HG02623 (cell line): ENCODE measurements around the gene HTRA2.
A peak's percentile ranks its signal among the peaks of the same experiment; 100 is the strongest.
"Not testable (repeated sequence)": the region's sequence is repeated elsewhere in the genome, so short reads cannot be mapped to it uniquely, and the experiment has no call there.

Experiments used
- ATAC-seq: cut with Tn5 transposase; IDR thresholded peaks from one replicate; pipeline ENCODE4 v1.9.1; 2021; ENCODE audit warnings: moderate library complexity; ENCODE audit not compliant: unreplicated experiment

HTRA2 gene

DNA sequence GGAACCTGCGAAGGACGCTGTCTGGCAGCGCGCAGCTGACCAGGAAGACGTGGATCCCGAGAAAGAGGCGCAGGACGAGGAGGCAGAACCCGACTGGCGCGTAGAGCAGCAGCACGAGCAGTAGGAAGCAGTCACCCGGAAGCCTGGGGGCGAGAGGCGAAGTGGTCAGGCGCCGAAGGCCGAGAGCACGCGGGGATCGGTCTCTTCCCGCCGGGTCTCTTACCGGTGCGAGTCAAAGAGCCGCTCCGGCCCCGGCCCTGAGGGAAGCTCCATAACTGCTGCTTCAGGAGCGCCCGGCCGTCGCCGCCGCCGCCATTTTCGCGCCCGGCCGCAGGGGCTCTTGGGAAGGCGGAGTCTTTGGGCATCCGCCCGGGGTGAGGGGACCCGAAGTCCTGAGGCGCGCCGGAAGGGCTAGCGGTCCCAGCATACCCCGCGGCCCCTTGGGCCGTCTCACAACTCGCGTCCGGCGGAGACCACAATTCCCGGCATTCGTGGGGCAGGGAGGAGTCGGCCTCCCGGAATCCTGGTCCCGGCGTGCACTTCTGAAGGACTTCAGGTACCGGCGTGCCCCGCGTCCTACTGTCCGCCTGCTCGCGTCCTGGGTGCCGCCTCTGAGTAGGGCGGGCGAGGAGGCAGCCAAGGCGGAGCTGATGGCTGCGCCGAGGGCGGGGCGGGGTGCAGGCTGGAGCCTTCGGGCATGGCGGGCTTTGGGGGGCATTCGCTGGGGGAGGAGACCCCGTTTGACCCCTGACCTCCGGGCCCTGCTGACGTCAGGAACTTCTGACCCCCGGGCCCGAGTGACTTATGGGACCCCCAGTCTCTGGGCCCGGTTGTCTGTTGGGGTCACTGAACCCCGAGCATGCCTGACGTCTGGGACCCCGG is at the start of gene HTRA2, which contains the start of gene AUP1:
Gene HTRA2, plus strand, starts transcription at position 577 of the 882 bp plus-strand sequence. Its CDS starts 74 bp downstream, at position 651.
Gene AUP1, minus strand, starts transcription at position 350 of the 882 bp plus-strand sequence. Its CDS starts 77 bp downstream, at position 273.
- peak; percentile 74 for ATAC-seq

DNA sequence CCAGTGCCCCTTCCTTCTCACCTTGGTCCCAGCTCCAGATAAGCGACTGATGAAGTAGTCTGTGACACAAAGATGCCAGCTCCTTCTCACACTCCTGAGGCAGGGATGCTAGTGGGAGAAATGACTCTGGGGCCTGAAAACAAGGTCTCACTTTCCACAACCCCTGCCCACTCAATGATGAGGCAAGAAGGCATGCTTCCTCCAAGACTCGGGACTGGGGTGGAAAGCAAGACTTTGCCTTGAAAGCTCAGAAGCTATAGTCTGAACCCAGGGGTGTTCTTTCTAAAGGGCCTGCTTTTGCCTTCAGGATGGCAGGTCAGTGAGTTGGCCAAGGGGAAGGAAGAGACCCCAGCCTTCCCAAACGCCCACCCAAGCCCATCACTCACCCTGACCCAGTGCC is 48.3 kb upstream of the HTRA2 start:
- ATAC-seq, result no peak

DNA sequence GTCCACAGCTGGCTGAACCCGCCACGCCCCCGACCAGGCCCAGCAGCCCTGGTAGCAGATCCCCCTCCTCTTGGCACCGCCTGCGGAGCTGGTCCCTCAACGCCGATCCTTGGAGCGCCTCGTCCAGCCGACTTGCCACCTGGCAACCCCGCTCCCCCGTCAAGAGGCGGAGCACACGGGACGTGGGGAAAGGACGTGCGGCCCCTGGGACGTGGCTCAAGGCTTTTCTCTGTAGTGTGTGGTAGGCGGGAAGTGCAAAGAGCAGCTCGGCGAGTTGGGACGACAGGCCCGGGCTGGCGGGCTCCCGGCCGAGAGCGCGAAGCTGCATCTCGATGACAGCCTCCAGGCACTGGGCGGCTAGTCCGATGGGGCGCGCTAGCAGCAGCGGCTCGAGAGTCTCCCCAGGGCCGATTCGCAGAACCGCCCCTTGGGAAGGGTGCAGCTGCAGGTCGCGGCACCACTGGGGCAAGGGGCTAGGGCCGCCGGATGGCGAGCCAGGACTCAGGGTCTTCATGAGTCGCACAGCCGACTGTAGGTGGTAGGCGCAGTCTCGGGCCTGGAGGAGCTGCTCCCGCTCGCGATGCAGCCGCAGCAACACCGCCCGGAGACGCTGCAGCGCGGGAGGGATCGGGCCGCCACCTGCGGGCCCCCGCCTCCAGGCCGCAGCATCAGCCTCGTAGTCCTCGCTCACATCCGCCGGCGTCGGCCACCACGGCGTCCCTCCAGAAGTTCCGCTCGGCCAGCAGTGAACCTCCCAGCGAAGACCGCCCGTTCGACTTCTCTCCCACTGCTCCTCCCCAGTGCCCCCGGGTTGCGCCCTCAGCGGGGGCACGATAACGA is 47.6 kb upstream of the HTRA2 start:
- ATAC-seq, result peak; percentile 29

DNA sequence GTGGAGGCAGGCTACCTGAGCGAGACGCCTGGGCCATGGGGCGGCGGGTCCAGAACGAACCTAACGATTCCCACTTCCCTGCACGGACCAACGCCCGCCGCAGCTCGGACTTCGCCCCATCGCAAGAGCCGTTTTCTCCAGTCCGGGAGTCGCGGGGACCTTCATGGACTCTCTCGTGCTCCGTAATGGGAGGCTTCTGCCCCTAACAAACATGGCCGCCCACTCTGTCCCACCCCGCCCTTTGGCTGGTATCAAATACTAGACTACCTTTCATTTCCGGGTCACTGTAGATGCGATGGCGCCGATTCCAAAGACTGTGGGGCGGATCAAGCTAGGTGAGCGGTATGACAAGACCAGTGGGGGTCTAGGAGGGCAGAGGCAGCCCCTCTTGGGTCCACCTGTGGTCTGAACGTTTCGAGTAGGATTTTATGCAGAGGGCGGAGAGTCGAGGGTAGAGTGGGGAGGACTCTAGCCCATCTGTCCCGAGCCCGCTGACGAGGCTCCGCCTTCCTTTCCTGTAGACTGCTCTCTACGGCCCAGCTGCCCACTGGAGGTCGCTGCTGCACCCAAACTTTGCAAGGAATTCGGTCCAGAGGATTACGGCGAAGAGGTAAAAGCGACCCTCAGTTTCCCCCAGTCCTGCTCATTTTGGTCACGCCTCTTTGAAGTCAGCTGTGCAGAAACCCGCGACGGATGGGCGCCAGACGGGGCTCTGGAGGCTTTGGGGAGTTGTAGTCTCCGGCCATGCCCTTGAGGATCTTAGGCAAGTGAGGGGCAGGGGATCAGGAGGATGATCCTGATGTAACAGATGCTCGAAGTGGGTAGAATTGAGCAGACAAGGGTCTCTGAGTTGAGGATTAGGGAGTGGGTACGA is 46.7 kb upstream of the HTRA2 start, which contains the start of the genes CCDC142 and TTC31:
Gene CCDC142, minus strand, starts transcription at position 198 of the 874 bp plus-strand sequence. Its CDS starts 161 bp downstream, at position 37.
Gene TTC31, plus strand, starts transcription at position 281 of the 874 bp plus-strand sequence. Its CDS starts 15 bp downstream, at position 296.
- peak; percentile 87 for ATAC-seq

DNA sequence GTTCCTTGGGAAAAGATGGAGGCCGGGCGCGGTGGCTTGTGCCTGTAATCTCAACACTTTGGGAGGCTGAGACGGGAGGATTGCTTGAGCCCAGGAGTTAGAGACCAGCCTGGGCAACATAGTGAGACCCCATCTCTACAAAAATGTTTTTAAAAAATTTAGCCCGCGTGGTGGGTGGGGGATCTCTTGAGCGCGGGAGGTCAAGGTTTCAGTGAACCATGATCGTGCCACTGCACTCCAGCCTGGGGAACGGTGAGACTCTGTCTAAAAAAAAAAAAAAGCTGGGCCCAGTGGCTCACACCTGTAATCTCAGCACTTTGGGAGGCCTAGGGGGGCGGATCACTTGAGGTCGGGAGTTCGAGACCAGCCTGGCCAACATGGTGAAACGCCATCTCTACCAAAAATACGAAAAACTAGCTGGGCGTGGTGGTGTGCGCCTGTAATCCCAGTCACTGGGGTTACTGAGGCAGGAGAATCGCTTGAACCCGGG is 46.0 kb upstream of the HTRA2 start:
- ATAC-seq, result not testable (repeated sequence)

DNA sequence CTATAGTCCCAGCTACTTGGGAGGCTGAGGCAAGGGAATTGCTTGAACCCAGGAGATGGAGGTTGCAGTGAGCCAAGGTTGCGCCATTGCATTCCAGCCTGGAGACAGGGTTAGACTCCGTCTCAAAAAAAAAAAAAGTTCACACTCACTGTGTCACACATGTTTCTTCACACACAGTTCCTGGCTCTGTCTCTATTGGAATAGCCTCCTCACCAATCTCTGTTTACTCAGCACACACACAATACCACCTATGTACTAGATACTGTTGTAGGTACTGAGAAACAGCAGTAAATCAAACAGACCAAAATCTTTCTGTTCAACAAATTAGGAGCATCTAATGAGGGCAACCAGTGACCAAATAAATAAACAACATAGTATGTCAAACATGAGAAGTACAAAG is 43.6 kb upstream of the HTRA2 start:
- ATAC-seq, result no peak

DNA sequence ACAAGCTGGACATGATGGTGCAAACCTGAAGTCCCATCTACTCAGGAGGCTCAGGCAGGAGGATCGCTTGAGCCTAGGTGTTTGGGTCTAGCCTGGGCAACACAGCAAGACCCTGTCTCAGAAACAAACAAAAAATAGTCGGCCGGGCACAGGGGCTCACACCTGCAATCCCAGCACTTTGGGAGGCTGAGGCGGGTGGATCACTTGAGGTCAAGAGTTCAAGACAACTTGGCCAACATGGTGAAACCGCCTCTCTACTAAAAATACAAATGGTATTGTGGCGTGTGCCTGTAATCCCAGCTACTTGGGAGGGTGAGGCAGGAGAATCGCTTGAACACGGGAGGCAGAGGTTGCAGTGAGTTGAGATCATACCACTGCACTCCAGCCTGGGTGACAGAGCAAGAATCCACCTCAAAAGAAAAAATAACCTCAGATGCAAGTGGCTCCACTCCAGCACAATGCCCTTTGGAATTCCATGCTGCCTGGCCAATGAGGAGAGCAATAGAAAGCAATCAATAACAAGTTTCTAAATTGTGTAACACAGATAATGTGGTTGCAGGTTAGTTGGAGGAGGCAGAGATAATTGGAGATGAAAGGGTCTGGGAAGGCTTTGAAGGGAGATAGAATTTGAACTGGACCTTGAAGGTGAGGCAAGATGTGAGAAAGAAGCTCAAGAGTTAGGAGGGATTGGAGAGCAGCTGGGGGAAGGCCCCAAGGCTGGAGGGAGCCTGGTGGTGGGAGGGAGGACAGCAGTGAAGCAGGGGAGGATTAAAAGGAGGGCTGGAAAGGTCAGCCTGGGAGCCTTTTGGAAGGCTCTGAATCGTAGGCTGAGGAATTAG is 40.9 kb upstream of the HTRA2 start:
- no peak for ATAC-seq

DNA sequence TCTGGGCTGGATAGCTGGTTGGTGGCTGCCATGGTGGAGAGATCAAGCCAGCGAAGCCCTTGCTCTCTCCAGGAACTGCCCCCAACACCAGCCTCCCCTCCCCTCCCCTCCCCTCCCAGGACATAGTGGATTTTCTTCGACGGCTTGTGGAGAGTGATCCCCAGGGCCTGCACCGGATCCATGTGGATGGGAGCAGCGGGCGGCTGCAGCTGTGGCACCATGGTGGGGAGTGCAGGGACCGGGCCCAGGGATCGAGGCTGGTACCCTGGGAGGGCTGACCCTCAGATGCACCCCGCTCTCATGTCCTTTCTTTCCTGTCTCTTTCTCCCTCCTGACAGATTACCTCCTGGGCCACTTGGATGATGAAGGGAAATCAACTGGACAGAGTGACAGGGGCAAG is 39.8 kb upstream of the HTRA2 start:
- no peak for ATAC-seq

DNA sequence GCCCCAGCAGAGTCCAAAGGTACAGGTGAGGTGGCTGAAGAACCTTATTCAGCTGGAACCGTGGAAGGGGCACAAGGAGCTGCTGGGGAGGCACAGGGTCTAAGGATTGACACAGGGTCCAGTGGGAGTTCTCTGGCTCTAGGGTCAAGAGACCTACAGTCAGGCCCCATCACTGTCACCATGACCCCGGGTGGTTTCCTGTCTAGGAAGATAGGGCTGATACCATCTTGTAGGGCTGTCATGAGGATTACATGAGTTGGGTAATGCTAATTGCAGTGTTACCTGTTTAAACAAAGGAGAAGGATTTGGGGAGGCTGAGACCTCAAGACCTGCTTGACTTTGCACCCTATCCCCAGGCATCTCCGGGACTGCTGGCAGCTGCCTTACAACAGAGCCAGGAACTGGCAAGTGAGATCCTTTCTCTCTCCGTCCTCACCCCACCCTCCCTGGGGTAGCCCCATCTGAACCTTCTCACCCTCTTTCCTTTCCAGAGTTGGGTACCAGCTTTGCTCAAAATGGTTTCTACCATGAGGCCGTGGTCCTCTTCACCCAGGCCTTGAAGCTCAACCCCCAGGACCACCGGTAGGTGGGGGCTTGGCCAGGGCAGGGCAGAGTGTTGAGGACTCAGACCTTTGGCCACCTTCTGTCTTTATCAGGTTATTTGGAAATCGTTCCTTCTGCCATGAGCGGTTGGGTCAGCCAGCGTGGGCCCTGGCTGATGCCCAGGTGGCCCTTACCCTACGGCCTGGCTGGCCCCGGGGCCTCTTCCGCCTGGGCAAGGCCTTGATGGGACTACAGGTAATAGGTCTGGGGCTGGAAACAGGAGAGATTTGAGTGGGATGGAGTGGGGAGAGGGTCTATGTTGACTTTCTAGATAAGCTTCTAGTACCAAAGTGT is 37.8 kb upstream of the HTRA2 start:
- ATAC-seq, result no peak

DNA sequence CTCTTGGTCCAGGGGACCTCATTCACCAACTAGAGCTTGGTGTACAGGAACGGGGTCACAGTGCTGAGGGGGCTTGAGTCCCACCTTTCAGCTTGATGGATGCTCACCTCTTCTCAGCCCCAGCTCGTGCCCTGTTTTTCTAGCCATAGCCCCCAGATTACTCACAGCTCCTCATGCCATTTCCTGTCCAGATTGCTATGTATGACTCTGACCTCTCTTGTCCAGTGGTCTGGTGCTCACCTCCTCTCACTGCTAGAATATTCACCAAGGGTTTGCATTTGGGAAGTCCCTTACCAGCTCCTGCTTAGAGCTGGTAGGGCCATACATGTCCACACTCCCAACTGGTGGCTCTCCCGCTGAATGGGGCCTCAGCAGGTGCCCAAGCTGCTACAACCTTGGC is 36.2 kb upstream of the HTRA2 start:
- ATAC-seq, result no peak

DNA sequence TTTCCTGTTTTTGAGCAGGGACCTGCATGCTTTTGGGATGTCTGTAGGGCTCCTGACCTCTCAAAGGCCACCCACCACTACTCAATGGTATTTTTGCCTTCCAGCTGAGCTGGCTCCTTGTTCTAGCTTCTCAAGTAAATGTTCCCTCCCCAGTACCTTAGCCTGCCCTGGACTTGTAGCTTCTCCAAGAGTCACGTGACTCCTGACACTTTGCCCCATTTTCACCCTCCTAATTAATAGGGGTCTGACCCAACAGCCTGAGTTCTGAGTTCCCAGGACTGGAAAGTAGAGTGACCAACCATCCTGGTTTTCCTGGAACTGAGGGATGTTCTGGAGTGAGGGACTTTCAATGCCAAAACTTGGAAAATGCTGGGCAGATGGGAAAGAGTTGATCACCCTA is 34.3 kb upstream of the HTRA2 start:
- no peak for ATAC-seq

DNA sequence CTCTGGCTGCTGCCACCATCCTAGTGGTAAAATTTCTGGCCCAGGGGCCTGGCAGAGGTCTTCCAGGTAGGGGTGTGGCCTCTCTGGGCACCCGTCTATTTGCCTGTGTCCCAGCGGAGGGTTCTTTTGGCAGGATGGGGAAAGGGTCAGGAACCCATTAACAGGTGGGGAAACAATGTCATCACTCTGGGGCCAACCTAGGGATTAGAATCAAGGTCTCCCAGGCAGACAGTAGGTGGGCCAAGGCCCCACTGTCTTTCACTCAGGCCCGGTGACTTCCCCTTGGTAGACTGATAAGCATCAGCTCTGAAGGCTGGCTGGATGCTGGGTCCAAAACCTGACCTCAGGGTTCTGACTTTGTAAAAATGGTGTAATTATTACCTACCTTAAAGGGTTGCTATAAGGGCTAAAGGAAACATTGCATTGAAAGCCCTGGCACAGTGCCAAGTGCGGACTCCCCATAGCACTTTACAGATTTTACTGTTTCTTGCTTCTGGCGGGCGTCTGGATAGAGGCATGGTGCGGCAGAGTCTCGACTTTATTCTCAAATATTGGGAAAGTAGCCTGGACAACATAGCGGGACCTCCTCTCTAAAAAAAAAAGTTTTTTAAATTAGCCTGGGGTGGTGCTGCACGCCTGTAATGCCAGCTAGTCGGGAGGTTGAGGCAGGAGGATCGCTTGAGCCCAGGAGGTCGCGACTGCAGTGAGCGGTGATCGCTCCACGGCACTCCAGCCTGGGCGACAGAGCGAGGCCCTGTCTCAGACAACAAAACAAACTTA is 32.5 kb upstream of the HTRA2 start:
- no peak for ATAC-seq

DNA sequence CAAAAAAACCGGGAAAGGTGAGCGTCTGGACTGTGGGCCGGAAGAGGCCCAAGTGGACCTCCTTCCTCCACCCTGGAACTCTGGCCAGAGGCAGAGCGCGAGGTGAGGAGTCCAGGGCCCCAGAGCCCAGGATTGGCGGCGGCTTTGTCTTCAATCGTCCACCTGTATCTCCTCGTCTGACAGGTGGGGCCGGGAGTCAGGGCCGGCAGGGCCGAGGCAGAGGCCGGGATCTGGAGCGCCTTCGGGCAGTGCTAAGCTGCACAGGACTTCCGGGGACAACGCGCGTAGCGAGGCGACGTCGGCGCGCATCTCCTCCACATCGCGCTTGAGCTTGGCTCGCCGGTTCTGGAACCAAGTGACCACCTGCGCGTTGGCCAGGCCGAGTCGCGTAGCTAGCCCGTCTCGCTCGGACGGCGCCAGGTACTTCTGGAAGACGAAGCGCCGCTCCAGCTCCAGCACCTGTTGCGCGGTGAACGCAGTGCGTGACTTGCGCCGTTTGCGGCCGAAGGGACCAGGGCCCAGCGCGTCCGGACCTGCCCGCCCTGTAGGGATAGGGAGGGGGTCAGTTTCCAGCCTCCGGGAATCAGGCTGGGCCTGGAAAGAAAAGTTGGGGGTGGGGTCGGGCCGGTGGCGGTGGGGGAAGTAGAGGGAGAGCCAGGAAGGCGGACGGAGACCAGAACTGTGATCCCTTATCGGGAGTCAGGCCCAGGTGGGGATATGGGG is 31.8 kb upstream of the HTRA2 start:
- no peak for ATAC-seq

DNA sequence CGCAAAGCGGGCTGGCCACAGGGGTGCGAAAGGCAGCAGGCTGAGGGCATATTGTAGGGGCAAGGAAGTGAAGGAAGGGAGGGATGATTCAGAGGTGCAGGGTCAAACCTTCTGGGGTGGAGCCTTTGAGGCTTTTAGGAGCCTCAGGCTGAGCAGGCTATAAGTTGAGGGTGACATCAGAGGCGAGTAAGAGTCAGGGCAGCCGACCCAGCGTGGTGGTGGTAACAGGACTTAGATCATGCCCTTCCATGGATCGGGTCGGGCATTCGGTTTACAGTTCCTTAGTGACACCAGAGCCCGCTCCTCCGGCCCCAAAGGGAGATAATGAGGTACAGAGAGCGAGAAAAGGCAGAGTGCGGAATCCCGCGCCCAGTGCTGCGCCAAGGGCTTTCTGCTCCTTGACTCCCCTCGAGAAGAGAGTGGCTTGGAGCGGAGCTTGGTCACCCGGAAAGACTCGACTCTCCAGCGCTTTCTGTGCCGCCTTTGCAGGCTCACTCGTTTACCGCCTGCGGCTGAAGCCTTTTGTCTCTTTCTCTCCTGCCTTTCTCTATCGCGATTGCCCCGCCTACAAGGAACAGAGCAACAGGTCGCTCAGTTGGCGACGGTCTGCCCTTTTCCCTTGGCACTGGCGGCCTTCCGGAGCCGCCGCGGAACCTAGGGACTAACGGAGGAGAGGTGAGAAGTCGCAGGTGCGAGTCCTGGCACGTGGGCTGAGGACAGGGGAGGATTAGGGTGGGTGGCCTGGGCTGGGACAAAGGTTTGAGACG is 31.1 kb upstream of the HTRA2 start:
- no peak for ATAC-seq

DNA sequence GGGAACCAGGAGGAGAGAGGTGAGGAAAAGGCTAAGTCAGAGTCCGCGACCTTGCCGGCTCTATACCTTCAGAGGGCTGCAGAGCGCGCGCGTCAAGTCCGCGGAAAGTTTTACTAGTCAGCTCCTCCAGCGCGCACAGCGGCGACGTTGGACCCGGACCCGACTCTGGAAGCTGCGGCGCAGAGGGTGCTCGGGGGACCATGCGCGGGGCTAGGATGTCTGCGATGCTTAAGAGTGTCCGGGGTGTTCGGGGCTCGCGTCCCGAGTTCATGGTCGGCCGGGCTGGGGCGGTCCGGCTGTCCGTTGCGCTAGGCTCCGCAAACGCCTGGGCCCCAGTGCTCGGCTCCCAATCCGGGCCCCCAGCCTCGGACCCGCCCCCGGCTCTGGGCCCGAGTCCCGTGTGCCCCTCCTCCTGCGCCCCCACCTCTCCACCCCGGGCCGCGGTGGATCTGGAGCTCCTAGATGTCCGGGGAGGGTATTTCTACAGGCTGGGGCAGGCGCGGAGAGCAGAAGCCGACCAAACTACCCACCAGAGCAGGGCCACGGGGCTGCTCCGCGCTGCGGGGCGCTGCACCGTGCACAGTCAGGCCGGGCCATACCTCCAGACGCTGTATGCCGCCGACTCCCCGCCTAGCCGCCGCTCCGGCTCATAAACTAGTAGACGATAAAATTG is 30.3 kb upstream of the HTRA2 start, which contains the start of gene LBX2:
Gene LBX2, minus strand, starts transcription at position 337 of the 673 bp plus-strand sequence. Its CDS starts 66 bp downstream, at position 271.
- no peak for ATAC-seq
